HG03135 (cell line): Measurements from ENCODE around the gene ABCC5.
"Not testable (repeated sequence)": the region's sequence is repeated elsewhere in the genome, so short reads cannot be mapped to it uniquely, and the experiment has no call there.

ENCODE experiments used
- ATAC-seq: cut with Tn5 transposase; IDR thresholded peaks from one replicate; pipeline ENCODE4 v1.9.1; 2021; ENCODE audit warnings: mild to moderate bottlenecking, moderate library complexity; ENCODE audit not compliant: unreplicated experiment

The ABCC5 gene

GRCh38 chr3:183896610-183897009 is 121.1 kb downstream of the ABCC5 start:
- ATAC-seq, result no peak

GRCh38 chr3:183896184-183896583 is 121.5 kb downstream of the ABCC5 start:
- no peak for ATAC-seq

DNA sequence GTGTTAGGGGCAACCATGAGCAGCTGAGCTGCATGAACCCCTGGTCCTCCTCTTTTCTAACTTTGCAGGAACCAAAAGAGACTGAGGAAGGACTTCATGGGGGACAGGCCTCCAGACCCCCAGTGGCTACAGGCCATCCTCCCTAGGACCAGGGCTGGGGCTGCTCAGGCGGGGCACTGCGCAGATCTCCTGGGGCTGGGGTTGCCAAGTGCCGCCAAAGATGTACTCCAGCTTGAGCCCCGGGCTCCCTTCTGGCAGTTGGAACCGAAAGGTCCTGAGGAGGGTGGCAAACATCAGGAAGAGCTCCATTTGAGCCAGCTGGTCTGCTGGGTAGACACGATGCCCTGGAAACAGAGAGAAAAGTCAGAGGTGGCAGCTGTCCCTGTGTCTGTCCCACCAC is 121.9 kb downstream of the ABCC5 start:
- no peak for ATAC-seq

- ATAC-seq, result no peak
These were observed 122.4 kb downstream of the ABCC5 start for GRCh38 chr3:183895296-183895695.

DNA sequence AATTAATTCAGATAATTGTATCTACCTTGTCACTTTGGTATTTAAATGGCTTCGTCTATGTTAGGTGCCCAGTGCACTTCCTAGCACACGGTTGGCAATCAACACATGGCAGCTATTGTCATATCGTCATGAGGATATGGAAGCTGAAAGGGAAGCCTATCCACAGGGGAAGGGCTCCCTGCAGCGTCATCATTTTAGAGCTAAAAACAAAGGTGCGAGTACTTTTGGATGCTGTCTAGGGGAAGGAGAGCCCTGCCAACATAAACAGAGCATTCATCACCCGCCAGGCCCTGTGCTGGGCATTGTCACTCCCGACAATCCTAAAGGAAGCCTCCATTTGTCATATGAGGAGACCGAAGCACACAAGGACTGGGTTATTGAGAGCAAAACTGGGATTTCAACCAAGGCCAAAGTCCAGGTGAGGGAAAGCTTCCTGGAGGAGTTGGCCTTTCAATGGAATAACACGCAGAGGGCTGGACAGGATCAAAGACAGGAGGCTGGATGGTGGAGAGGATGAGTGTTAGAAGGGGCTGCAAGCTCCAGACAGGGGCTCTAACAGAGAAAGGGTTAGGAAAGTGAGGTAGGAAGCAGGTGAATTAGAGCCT is 125.0 kb downstream of the ABCC5 start:
- no peak for ATAC-seq

GRCh38 chr3:183885766-183886165 is 131.9 kb downstream of the ABCC5 start:
- no peak for ATAC-seq

- peak; percentile 99 for ATAC-seq
These were observed 133.0 kb downstream of the ABCC5 start, which contains the start of gene PARL for GRCh38 chr3:183884427-183885296. Gene PARL (minus strand): TSS chr3:183884880. CDS start chr3:183884846, 34 bp downstream.

- ATAC-seq, result no peak
These were observed 133.6 kb downstream of the ABCC5 start for GRCh38 chr3:183884097-183884426.

DNA sequence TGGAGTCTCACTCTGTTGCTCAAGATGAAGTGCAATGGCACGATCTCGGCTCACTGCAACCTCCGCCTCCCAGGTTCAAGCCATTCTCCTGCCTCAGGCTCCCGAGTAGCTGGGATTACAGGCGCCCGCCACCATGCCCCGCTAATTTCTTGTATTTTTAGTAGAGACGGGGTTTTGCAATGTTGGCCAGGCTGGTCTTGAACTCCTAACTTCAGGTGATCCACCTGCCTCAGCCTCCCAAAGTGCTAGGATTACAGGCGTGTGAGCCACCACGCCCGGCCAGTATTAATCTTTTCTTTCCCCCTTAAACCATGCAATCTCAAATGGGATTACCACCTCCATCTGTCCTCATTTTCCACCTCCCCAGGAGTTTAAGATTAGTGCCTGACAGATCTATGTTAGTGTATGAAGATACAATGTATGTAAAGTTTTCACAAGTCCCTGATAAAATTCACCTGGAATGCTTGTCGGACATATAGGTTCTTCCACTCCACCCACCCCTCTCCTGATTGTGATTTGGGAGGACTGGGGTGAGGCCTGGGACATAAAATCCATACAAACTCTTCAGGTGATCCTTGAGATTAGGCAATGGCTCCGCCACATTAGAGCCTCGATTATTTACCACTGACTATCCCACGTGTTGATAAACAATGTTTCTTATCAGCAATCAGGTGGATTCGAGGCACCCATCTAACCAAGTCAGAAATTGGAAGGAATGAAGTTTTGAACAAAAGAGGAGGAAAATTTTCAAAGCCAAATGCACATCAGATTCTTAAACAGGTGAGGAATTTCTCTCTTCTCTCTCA is 134.2 kb downstream of the ABCC5 start:
- ATAC-seq, result no peak

DNA sequence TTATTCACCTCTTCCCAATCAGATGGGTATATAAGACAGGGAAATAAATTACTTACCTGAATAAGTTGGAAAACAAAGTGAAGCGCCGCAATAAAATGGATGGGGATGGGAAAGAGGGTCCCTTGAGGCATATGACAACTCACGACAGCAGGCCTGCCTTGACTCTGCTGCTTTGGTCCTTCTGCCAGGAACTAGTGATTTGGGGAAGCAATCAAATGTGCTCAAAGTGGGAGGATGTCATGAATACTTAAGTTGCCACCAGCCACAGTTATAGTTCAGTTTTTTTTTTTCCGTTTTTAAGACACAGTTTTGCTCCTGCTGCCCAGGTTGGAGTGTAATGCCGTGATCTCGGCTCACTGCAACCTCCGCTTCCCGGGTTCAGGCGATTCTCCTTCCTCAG is 137.6 kb downstream of the ABCC5 start:
- ATAC-seq, result no peak

GRCh38 chr3:183879243-183879642 is 138.4 kb downstream of the ABCC5 start:
- no peak for ATAC-seq

- ATAC-seq, result no peak
These were observed 139.6 kb downstream of the ABCC5 start for GRCh38 chr3:183878071-183878470.

DNA sequence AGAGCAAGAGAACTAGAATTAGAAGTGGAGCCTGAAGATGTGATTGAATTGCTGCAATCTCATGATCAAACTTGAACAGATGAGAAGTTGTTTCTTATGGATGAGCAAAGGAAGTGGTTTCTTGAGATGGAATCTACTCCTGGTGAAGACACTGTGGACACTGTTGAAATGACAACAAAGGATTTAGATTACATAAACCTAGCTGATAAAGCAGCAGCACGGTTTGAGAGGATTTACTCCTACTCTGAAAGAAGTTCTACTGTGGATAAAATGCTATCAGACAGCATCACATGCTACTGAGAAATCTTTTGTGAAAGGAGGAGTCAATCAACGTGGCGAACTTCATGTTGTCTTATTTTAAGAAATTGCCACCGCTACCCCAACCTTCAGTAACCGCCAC is 140.5 kb downstream of the ABCC5 start:
- ATAC-seq, result not testable (repeated sequence)

DNA sequence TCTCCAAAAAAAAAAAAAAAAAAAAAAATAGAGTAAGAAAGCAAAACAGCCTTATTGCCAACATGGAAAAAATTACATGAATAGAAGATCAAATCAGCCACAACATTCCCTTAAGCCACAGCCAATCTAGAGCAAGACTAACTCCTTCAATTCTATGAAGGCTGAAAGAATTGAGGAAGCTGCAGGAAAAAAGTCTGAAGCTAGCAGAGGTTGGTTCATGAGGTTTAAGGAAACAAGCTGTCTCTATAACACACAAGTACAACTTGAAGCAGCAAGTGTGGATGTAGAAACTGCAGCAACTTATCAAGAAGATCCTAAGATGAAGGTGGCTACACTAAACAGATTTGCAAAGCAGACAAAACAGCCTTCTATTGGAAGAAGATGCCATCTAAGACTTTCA is 142.3 kb downstream of the ABCC5 start:
- ATAC-seq, result no peak

GRCh38 chr3:183873914-183874313 is 143.8 kb downstream of the ABCC5 start:
- no peak for ATAC-seq

GRCh38 chr3:183871541-183871940 is 146.1 kb downstream of the ABCC5 start:
- ATAC-seq, result no peak

GRCh38 chr3:183870563-183870962 is 147.1 kb downstream of the ABCC5 start:
- no peak for ATAC-seq
